HUDEP-2 (cell line): ENCODE results near the gene TRIM4.

Source experiments
- DNase-seq, 76 experiments: peaks; one replicate each; lab custom pipeline; 2025; ENCODE audit not compliant: unreplicated experiment in 76 of 76; lab: John Stamatoyannopoulos, UW

Gene TRIM4

DNA sequence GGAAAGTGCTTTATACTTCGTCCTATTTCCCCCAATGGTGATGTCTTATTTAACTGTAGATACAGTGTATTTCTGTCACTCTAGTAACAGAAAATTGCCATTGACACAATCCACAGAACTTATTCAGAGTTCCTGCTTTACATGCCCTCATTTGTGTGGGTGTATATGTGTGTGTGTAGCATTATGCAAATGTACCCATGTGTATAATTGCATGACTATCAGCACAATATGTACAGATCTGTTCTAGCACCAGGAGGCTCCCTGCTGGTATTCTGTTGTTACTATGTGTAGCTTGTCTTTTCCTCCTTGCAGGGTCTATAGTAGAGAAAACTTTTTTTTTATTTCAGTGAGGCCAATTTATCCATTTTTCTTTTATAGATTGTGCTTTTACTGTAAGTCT, 75.0 kb downstream of the TRIM4 start:
- no peak for DNase-seq

- no peak for DNase-seq
Measured at GRCh38 chr7:99843808-99844207, 75.5 kb downstream of the TRIM4 start.

DNA sequence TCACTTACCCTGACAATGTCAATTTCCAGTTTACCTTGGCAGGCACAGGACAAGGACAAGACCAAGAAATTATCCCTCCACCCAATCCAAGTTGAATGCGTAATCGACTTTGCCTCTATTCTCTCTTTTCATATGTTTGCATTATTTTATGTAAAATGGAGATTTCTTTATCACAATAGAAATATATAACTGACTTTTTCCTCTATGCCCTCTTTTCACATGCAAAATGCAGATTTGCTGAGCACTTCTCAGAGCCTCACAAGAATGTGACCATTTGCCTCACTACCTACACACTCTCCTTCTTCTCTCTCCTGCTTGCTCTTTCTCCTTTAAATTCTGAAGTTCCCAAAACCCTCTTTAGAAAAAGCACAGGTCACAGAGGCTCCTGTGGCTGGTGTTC, 76.4 kb downstream of the TRIM4 start:
- no peak for DNase-seq
